HepG2 (cell line): ENCODE results near the gene COQ8A. TPM values are rescaled to one million over a fixed set of nuclear protein-coding genes. Genes with fewer than 3 reads are reported as not detected.

ENCODE experiments used
- ATRX ChIP-seq: sonication (generic); formaldehyde crosslinking; IDR thresholded peaks from 2 replicates; pipeline ENCODE4 v1.4.0; 2020; ENCODE audit warnings: missing genetic modification reagents, borderline replicate concordance
- CC2D1A ChIP-seq: sonication (generic); formaldehyde crosslinking; IDR thresholded peaks from 2 replicates; pipeline ENCODE4 v1.8.1; 2023; ENCODE audit warnings: mild to moderate bottlenecking, missing genetic modification reagents
- CEBPG ChIP-seq: IDR thresholded peaks from 2 replicates; pipeline ENCODE4 v1.6.1; 2016
- ELF3 ChIP-seq: IDR thresholded peaks from 2 replicates; pipeline ENCODE4 v1.6.1; 2016; ENCODE audit warnings: missing genetic modification reagents, missing compliant biosample characterization
- FOXA3 ChIP-seq: IDR thresholded peaks from 2 replicates; pipeline ENCODE4 v1.6.1; 2016; ENCODE audit warnings: missing genetic modification reagents, missing compliant biosample characterization
- GABPA ChIP-seq, 2 experiments: IDR thresholded peaks; 2 replicates each; pipeline ENCODE4 v1.6.1; 2011 to 2016; ENCODE audit warnings: low read depth in 2 of 2, low read length in 1 of 2, missing biosample characterization in 1 of 2, missing genetic modification characterization in 1 of 2
- JUND ChIP-seq: sonication (generic); formaldehyde crosslinking; IDR thresholded peaks from 2 replicates; pipeline ENCODE4 v1.8.0; 2022; ENCODE audit warnings: mild to moderate bottlenecking, missing genetic modification reagents
- KDM2A ChIP-seq: sonication (generic); formaldehyde crosslinking; IDR thresholded peaks from 2 replicates; pipeline ENCODE4 v1.4.0; 2020; ENCODE audit warnings: low read depth, missing genetic modification reagents, borderline replicate concordance
- KLF16 ChIP-seq, 2 experiments: sonication (generic) in 1 of 2; formaldehyde crosslinking in 1 of 2; IDR thresholded peaks; 2 replicates each; pipeline versions ENCODE4 v1.6.1 to v1.8.0; 2016 to 2023; ENCODE audit warnings: missing genetic modification reagents in 2 of 2, missing compliant biosample characterization in 1 of 2
- MIXL1 ChIP-seq: IDR thresholded peaks from 2 replicates; pipeline ENCODE4 v1.6.1; 2016
- NFATC3 ChIP-seq: sonication (generic); formaldehyde crosslinking; IDR thresholded peaks from 2 replicates; pipeline ENCODE4 v1.5.1; 2020; ENCODE audit warnings: mild to moderate bottlenecking, missing genetic modification reagents
- NFKB2 ChIP-seq: sonication (generic); formaldehyde crosslinking; IDR thresholded peaks from 2 replicates; pipeline ENCODE4 v1.4.0; 2020; ENCODE audit warnings: missing genetic modification reagents, borderline replicate concordance
- NFRKB ChIP-seq: fragments of 450-650 bp; IDR thresholded peaks from 2 replicates; pipeline ENCODE4 v1.6.1; 2017
- NPAS2 ChIP-seq: sonication (generic); formaldehyde crosslinking; IDR thresholded peaks from 2 replicates; pipeline ENCODE4 v1.8.0; 2022; ENCODE audit warnings: mild to moderate bottlenecking, missing genetic modification reagents, borderline replicate concordance
- PCBP1 ChIP-seq: fragments of 200-400 bp; formaldehyde crosslinking; IDR thresholded peaks from 2 replicates; pipeline ENCODE4 v1.6.1; 2017; ENCODE audit warnings: mild to moderate bottlenecking, low read depth, low read length, borderline replicate concordance
- RFX1 ChIP-seq: fragments of 450-650 bp; IDR thresholded peaks from 2 replicates; pipeline ENCODE4 v1.6.1; 2017
- SOX13 ChIP-seq, 3 experiments: fragments of 450-650 bp in 1 of 3; sonication (generic) in 1 of 3; formaldehyde crosslinking in 1 of 3; IDR thresholded peaks in 2 of 3; conservative IDR thresholded peaks in 1 of 3; 2 replicates each; pipeline versions ENCODE4 v1.5.0 to v1.6.1; 2016 to 2020; ENCODE audit warnings: antibody characterized with exemption in 1 of 3, mild to moderate bottlenecking in 1 of 3, missing compliant biosample characterization in 1 of 3, missing genetic modification reagents in 1 of 3, moderate library complexity in 1 of 3
- TFE3 ChIP-seq: IDR thresholded peaks from 2 replicates; pipeline ENCODE4 v1.6.1; 2016
- ZFP41 ChIP-seq: sonication (generic); formaldehyde crosslinking; IDR thresholded peaks from 2 replicates; pipeline ENCODE4 v1.4.0; 2020; ENCODE audit warnings: mild to moderate bottlenecking, missing genetic modification reagents, borderline replicate concordance
- ZFY ChIP-seq: sonication (generic); formaldehyde crosslinking; IDR thresholded peaks from 2 replicates; pipeline ENCODE4 v1.4.0; 2020; ENCODE audit warnings: missing genetic modification reagents
- ZNF230 ChIP-seq: sonication (generic); formaldehyde crosslinking; IDR thresholded peaks from 2 replicates; pipeline ENCODE4 v1.4.0; 2020; ENCODE audit warnings: mild to moderate bottlenecking, missing genetic modification reagents
- ZNF441 ChIP-seq: sonication (generic); formaldehyde crosslinking; IDR thresholded peaks from 2 replicates; pipeline ENCODE4 v1.7.0; 2021; ENCODE audit warnings: missing genetic modification reagents, borderline replicate concordance
- ZNF556 ChIP-seq: sonication (generic); formaldehyde crosslinking; IDR thresholded peaks from 2 replicates; pipeline ENCODE4 v1.4.0; 2020; ENCODE audit warnings: mild to moderate bottlenecking, missing genetic modification reagents, borderline replicate concordance
- ZNF619 ChIP-seq: sonication (generic); formaldehyde crosslinking; IDR thresholded peaks from 2 replicates; pipeline ENCODE4 v1.4.0; 2020; ENCODE audit warnings: mild to moderate bottlenecking, missing genetic modification reagents
- ZNF770 ChIP-seq: sonication (generic); formaldehyde crosslinking; IDR thresholded peaks from 2 replicates; pipeline ENCODE4 v1.5.0; 2020; ENCODE audit warnings: mild to moderate bottlenecking, missing genetic modification reagents
- ZNF883 ChIP-seq: sonication (generic); formaldehyde crosslinking; IDR thresholded peaks from 2 replicates; pipeline ENCODE4 v1.5.1; 2020; ENCODE audit warnings: mild to moderate bottlenecking, missing genetic modification reagents; ENCODE audit errors: not compliant biosample characterization
- polyA plus RNA-seq, 8 experiments: library from polyadenylated mRNA; depleted of rRNA in 3 of 8; stranded (reverse) in 7 of 8; unstranded in 1 of 8; fragments of >200 nt; fragmentation: Illumina TruSeq in 4 of 8; extraction: Trizol in 4 of 8; gene quantifications; 2 replicates each; pipeline versions ENCODE4 v1.2.1 to v1.2.3, GENCODE V29; 2011 to 2016; ENCODE audit warnings: low read depth in 4 of 8, missing spikeins in 1 of 8, mixed read lengths in 1 of 8; ENCODE audit not compliant: insufficient read depth in 1 of 8
- total RNA-seq, 5 experiments: library from RNA; depleted of rRNA; stranded (reverse); fragments of >200 nt; fragmentation: Illumina TruSeq; extraction: Trizol; gene quantifications; 2 replicates each; pipeline ENCODE4 v1.2.3, GENCODE V29; 2016; ENCODE audit warnings: low read depth in 1 of 5
- TF ChIP-seq, protein P1 (sequence below): IDR thresholded peaks from 2 replicates; pipeline ENCODE4 v1.6.1; 2016; ENCODE audit warnings: missing biosample characterization, missing genetic modification reagents, low read depth

Gene COQ8A
- total and polyA plus RNA-seq, 2 of the 13 experiments (the other 11 are each of a cell fraction or from before 2014, with no cell fraction given) = 60.4 to 88.7 TPM

- TF ChIP-seq CC2D1A (CRISPR knock-in tag) = no peak
- no peak for TF ChIP-seq NPAS2 (CRISPR knock-in tag)
- no peak for TF ChIP-seq ZFY (CRISPR knock-in tag)
- peak; percentile 41; the same call in 1 of the 2 replicates for TF ChIP-seq TFE3 (CRISPR knock-in tag)
- TF ChIP-seq CEBPG = no peak
- TF ChIP-seq ZNF883 (CRISPR knock-in tag) = no peak
- TF ChIP-seq ZNF619 (CRISPR knock-in tag) = 0 out of 2 replicates have a peak, but pooled peaks have one; percentile 60
- peak; percentile 43; the same call in 1 of the 2 replicates for TF ChIP-seq ZNF230
- peak; percentile 43; the same call in 1 of the 2 replicates for TF ChIP-seq ELF3 (CRISPR knock-in tag)
- TF ChIP-seq ZFP41 (CRISPR knock-in tag) = no peak
- TF ChIP-seq FOXA3 = peak; percentile 32; the same call in 1 of the 2 replicates
- 0 out of 4 replicates have a peak, but pooled peaks of 1 of the 2 experiments have one; percentile 46 for TF ChIP-seq KLF16 (CRISPR knock-in tag; IDR thresholded peaks at IDR 0.05)
- no peak for TF ChIP-seq ATRX (CRISPR knock-in tag)
- no peak for TF ChIP-seq NFATC3 (CRISPR knock-in tag)
- peak; percentile 59; the same call in 1 of the 2 replicates for TF ChIP-seq ZNF556
- no peak for TF ChIP-seq NFRKB
- TF ChIP-seq SOX13 (IDR thresholded peaks at IDR 0.05) = no peak
- no peak for TF ChIP-seq SOX13 (CRISPR knock-in tag; conservative IDR thresholded peaks at IDR 0.05 in 1 of 2, IDR thresholded peaks at IDR 0.05 in 1 of 2)
- 0 out of 2 replicates have a peak, but pooled peaks have one; percentile 29 for TF ChIP-seq MIXL1 (CRISPR knock-in tag)
- TF ChIP-seq, protein P1, sequence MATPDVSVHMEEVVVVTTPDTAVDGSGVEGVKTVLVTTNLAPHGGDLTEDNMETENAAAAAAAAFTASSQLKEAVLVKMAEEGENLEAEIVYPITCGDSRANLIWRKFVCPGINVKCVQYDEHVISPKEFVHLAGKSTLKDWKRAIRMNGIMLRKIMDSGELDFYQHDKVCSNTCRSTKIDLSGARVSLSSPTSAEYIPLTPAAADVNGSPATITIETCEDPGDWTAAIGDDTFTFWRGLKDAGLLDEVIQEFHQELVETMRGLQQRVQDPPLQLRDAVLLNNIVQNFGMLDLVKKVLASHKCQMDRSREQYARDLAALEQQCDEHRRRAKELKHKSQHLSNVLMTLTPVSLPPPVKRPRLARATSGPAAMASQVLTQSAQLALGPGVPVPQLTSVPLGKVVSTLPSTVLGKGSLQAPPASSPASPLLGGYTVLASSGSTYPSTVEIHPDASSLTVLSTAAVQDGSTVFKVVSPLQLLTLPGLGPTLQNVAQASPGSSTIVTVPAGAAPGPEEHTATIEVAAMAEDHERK = no peak
- TF ChIP-seq GABPA (IDR thresholded peaks at IDR 0.05; ENCODE audit: low read depth, low read length) = no peak
- TF ChIP-seq GABPA (CRISPR knock-in tag; IDR thresholded peaks at IDR 0.05; ENCODE audit: low read depth) = 0 out of 2 replicates have a peak, but pooled peaks have one; percentile 26
- no peak for TF ChIP-seq ZNF770 (CRISPR knock-in tag)
- no peak for TF ChIP-seq JUND (CRISPR knock-in tag)
- no peak for TF ChIP-seq RFX1
- no peak for TF ChIP-seq PCBP1
- TF ChIP-seq NFKB2 (CRISPR knock-in tag) = peak; percentile 42; the same call in 1 of the 2 replicates
- TF ChIP-seq ZNF441 = no peak
- TF ChIP-seq KDM2A (CRISPR knock-in tag) = peak; percentile 77; the same call in 1 of the 2 replicates
Observed at GRCh38 chr1:226912587-226913176, 27.4 kb upstream of the COQ8A start (continued).
